Left renal cortex interstitium (tissue), 4 donors: ENCODE data around the gene INTS15. TPM values are rescaled to one million over a fixed set of nuclear protein-coding genes. Genes with fewer than 3 reads are reported as not detected.

Source experiments
- DNase-seq, 4 donors: peaks; one replicate each; pipeline ENCODE4 v3.0.0-alpha.2; 2013; ENCODE audit warnings: low read depth in 4 of 4, low spot score in 2 of 4, missing footprints in 1 of 4
- polyA plus RNA-seq, 4 donors: library from polyadenylated mRNA; unstranded; fragments of 120-200 nt; gene quantifications; one replicate each; pipeline ENCODE4 v1.2.1, GENCODE V29; 2013; ENCODE audit not compliant: insufficient read length in 4 of 4

The INTS15 gene
- polyA plus RNA-seq, 4 donors = 32.6 to 48.3 (median 40.6) TPM

GRCh38 chr7:6654113-6654841 is 64.5 kb downstream of the INTS15 start:
- no peak for DNase-seq

- no peak for DNase-seq
These were observed 65.2 kb downstream of the INTS15 start for GRCh38 chr7:6654842-6655610.

DNA sequence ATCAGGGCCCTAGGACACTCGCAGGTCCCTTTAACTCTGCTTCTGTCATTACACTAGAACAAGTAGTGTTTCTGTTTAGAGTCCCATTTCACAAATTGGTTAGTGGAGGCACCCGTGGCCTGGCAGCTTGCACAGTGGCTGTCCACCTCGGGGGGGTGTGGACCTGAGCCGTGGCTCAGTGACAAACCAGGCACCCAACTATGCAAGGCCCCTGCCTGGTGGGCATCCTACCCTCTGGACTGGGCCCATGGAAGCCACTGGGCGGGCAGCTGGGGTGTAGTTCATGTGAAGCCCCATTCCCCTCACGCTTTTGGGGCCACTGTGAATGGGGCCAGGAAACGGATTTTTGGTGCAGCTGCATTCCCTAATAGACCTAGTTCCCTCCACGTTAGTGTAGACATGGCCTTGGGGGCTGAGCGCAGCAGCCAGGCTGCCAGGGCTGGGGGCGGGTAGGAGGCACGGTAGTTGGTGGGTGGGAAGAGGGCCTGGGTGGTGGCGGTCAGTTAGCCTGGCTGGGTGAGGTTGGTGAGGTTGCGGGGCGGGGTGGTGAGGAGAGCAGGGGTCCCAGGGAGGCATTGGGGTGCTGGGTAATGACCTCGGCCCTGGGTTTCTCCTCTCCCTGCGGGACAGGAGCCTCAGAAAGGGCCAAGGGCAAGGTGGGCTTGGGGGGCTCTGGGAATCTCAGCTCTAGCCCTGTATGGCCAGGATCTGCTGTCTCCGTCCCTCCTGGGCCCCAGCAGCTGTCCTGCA is 66.0 kb downstream of the INTS15 start:
- no peak for DNase-seq

GRCh38 chr7:6656413-6656812 is 66.6 kb downstream of the INTS15 start:
- DNase-seq = no peak

Other genes starting within 250 kb of the INTS15 start
- 10 to 100 TPM; 20.1 to 26.3 (median 22.3) TPM for gene FAM220A, start 241.1 kb upstream of the INTS15 start, polyA plus RNA-seq
- gene RAC1, start 215.5 kb upstream of the INTS15 start, polyA plus RNA-seq = 100 to 1,000 TPM; 269 to 285 (median 281) TPM
- 10 to 100 TPM; 14.0 to 20.4 (median 16.3) TPM for gene DAGLB, start 142.1 kb upstream of the INTS15 start, polyA plus RNA-seq
- 100 to 1,000 TPM; 171 to 196 (median 192) TPM for gene KDELR2, start 105.9 kb upstream of the INTS15 start, polyA plus RNA-seq
- 1 to 10 TPM in 2 of 4 donors, under 1 TPM in 2; 0.51 to 1.5 (median 0.84) TPM for gene GRID2IP, start 38.6 kb upstream of the INTS15 start, polyA plus RNA-seq
- 10 to 100 TPM; 77.1 to 87.0 (median 82.0) TPM for gene ZDHHC4, start 12.6 kb upstream of the INTS15 start, polyA plus RNA-seq
- 10 to 100 TPM; 14.1 to 20.5 (median 17.3) TPM for gene ZNF853, start 25.6 kb downstream of the INTS15 start, polyA plus RNA-seq
- 10 to 100 TPM; 35.5 to 60.3 (median 46.4) TPM for gene ZNF316, start 47.3 kb downstream of the INTS15 start, polyA plus RNA-seq
- gene ZNF12, start 116.9 kb downstream of the INTS15 start, polyA plus RNA-seq = 10 to 100 TPM; 36.0 to 41.5 (median 38.2) TPM
- 1 to 10 TPM in 1 of 4 donors, under 1 TPM in 2, not detected in 1; 0.32 to 2.1 (median 0.86) TPM for gene RSPH10B2, start 164.1 kb downstream of the INTS15 start, polyA plus RNA-seq
- 100 to 1,000 TPM in 1 of 4 donors, 10 to 100 TPM in 3; 47.1 to 104 (median 76.3) TPM for gene CCZ1B, start 236.3 kb downstream of the INTS15 start, polyA plus RNA-seq